Non-pigmented ciliary epithelial cell (primary cell): ENCODE results near the gene KLHL29.

ENCODE experiments used
- DNase-seq: peaks from one replicate; pipeline ENCODE4 v3.0.0-alpha.2; 2010; ENCODE audit warnings: low read depth

KLHL29 gene

DNA sequence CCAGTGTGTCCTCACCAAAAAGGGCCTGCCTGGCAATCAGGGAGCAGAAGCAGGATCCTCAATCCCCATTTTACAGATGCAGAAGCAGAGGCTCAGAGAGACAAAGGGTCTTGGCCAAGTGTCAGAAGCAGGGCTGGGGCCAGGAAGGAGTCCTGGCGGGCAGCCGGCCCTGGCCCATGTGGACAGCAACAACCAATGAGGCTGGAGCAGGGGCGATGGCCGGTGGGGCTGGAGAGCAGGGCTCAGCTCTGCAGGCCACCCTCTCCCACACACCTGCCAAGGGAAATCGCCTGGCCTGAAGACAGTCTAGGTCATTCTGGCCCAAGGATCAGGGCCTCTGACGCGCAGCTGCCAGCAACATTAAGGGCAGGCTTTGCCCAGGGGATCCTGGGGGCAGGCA, 298.0 kb downstream of the KLHL29 start:
- DNase-seq = no peak

DNA sequence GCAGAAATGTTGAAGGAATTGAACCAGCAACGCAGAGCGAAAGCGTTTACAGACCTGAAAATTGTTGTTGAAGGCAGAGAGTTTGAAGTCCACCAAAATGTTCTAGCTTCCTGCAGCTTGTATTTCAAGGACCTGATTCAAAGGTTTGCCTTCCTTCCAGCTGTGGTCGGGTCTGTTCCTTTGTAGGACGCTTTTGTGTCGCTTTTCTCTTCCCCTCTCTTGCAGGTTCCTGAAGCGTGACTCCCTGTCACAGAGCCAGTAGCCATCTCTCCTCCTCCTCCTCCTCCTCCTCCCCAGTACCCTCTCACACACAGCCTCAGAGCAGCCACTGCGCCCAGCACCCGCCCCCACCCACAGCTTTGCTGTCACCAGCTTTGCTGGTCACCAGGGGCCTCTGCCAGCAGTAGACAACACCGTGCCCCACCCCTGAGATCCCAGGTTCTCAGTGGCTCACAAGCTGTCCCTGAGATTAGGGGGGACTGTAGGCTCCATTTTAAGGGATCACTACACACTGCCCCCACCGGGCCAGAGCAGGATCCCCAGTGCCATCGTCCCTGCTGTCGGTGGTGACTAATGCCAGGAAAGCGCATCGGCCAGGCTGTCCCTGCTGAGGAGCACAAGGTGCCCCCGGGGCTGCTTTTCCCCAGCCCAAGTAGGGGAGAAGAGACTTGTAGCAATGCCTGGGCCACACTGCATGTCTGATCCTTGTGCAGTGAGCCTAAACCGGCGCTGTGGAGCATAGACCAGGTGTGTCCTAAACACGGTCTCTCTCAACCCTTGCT, 299.6 kb downstream of the KLHL29 start:
- DNase-seq = no peak

GRCh38 chr2:23685181-23685580, 300.2 kb downstream of the KLHL29 start:
- DNase-seq = no peak

DNA sequence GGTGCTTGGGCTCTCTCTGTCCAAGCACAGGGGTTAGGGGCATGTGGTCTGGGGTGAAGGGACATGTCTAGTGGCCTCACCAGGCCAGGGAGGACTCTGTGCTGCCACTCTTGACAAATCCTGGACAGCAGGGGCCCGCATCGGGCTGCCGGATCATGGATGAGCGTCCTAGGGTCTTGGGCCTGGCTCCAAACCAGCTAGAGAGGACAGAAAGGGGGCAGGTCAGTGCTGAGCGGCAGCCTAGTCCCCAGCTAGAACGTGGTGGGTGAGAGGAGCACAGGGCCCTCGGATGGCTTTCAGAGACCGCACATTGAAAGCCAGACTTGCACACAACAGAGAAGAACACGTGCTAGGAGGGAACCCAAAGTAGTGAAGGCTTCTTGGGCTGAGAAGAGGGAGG, 300.7 kb downstream of the KLHL29 start:
- DNase-seq = no peak

DNA sequence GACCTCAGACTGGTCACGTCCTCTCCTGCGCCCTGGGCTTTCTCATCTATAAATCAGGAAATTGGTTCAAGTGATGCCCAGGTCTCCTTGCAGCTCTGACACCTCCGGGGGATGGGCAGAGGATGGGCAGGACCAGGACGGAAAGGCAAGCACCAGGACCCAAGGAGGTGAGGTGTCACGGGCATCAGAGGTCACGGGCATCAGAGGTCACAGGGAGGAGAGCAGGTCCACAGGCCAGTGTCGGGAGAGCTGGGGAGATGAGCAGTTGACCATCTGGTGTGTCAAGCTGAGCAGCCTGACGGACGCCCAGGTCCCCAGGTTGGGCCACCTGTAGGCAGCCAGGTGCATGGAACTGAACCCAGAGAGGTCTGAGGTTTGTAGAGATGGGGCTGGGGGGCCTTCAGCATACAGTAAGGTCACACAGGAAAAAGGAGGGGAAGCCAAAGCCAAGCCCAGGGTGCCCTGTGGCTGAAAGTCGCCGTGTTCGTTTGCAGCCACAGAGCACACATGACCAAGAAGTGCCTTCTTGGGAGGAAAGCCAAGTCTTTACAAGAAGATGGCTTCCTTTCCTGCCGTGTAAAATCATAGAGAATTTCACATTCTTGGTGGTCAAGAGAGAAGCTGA, 301.5 kb downstream of the KLHL29 start:
- DNase-seq = no peak

- DNase-seq = no peak
Measured at GRCh38 chr2:23687214-23687613, 302.2 kb downstream of the KLHL29 start.

GRCh38 chr2:23687713-23688112, 302.7 kb downstream of the KLHL29 start:
- DNase-seq = no peak

GRCh38 chr2:23688486-23689130, 303.6 kb downstream of the KLHL29 start:
- no peak for DNase-seq

DNA sequence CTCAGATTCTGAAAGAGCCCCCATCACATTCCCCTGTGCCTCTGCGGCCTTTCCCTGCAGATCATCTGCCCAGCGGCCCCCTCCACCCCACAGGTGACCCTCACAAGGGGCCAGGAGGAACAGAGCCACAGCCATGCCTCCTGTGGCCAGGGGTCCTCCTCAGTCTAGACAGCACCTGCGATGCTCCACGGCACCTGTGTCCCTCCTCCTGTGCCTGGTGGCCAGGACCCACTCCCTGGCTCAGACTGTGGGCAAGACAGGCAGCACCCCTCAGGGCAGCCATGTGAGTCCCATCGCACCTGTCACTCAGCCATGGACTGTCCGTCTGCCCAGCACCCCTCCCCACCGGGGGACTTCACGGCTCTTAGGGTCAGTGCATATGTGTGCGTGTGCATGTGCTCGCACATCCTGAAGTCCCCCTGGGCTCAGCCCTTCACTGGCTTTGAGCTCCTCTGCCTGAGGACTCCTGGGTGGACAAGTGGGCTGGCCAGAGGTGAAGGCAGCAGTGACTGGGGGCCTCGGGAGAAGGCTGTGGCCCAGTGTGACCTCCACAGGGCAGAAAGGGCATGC, 304.2 kb downstream of the KLHL29 start:
- no peak for DNase-seq

DNA sequence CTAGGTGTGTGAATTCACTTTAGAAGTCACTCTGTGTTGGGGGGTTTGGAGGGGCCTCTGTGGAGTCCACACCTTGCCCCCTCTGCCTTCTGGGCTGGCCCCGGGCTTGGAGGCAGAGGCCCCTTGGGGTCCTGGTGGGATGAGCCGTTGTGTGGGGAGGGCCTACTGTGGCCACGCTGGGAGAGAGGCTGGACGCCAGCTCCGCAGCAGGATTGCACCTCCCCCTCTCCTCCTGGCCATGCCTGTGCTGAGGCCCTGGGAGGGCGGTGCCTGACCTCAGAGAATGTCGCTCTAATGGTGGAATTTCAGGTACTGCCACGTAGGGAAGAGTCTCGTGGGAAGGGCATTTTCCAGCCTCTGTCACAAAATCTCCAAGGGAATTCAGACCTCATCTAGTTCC, 304.9 kb downstream of the KLHL29 start:
- DNase-seq = no peak

DNA sequence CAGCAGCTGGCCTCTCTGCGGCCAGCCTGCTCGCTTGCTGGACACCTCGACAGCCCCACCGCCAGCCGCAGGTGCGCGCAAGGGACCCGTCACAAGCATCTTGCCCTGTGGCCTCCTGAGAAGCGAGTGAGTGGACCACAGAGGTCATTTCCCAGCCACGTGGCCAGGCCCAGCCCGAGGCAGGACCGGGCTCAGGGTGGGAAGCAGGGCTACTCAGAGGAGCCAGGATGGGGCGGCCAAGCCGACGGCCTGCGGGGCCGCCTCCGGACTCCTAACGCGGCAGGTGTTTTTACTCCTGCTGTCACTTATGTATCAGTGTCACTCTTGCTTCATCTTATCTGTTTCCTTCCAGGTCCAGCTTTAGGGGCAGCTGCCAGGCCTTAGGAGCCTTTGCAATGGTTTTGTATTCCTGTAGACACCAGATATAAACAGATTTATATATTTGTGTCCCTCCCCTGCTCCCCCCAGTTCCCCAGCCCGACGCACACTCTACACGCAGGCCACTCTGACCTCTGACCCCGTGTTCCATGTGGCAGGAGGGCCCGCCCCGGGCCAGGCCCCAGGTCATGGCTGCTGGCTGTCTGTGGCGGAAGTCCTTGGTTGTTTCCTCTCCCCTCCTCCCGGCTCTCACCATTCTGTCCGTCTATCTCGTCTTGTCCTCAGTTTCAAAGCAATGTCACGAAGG, 305.6 kb downstream of the KLHL29 start:
- DNase-seq = no peak

- no peak for DNase-seq
Measured at GRCh38 chr2:23691106-23691470, 306.1 kb downstream of the KLHL29 start.

GRCh38 chr2:23691565-23691964, 306.6 kb downstream of the KLHL29 start:
- no peak for DNase-seq

DNA sequence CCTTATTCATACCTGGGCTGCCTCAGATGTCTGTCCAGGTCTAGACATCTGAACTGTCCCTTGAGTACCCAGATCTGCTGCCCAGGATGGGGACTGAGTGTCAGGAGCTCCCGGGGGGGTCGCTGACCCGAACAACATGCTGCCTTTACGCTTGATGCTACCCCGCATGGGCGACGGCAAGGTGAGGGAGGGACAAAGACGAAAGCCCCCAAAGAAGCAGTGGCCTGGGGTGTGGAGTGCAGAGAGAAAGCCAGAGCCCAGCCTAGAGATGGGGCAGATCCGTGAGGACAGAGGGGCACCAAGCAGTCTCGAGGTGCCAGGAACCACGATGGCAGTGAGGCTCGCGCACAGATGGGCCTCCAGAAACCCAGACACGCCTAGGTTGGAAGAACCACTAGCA, 307.3 kb downstream of the KLHL29 start:
- no peak for DNase-seq

- DNase-seq = no peak
Measured at GRCh38 chr2:23692851-23693605, 308.0 kb downstream of the KLHL29 start.

GRCh38 chr2:23693606-23693951, 308.6 kb downstream of the KLHL29 start:
- no peak for DNase-seq

GRCh38 chr2:23694058-23695045, 309.4 kb downstream of the KLHL29 start:
- DNase-seq = no peak

- DNase-seq = no peak
Measured at GRCh38 chr2:23695214-23695889, 310.4 kb downstream of the KLHL29 start.

- DNase-seq = no peak
Measured at GRCh38 chr2:23695890-23696751, 311.1 kb downstream of the KLHL29 start.
